Activated CD8-positive, alpha-beta T cell treated with anti-CD3 and anti-CD28 coated beads for 36 hours (primary cell): ENCODE data around the gene PTGS1. TPM values are rescaled to one million over a fixed set of nuclear protein-coding genes. Genes with fewer than 3 reads are reported as not detected.
"Not testable (repeated sequence)": the region's sequence is repeated elsewhere in the genome, so short reads cannot be mapped to it uniquely, and the experiment has no call there.

ENCODE experiments used
- ATAC-seq: fragments of 200-7000 bp; cut with Tn5 transposase; one replicate; pipeline ENCODE4 v1.10.0; 2021; ENCODE audit warnings: mild to moderate bottlenecking, moderate library complexity
- CTCF ChIA-PET: fragments of 350-600 bp; sonication (Branson Sonifier 250); formaldehyde crosslinking; loops from one replicate; lab custom pipeline; 2021; ENCODE audit warnings: antibody characterized with exemption; lab: Charles Lee
- POLR2A ChIA-PET: fragments of 350-600 bp; sonication (Branson Sonifier 250); formaldehyde crosslinking; loops from one replicate; lab custom pipeline; 2021; ENCODE audit warnings: antibody characterized with exemption; lab: Charles Lee
- DNase-seq: peaks from one replicate; pipeline ENCODE4 v3.0.0-alpha.2; 2020
- H3K27ac Mint-ChIP-seq: one replicate; pipeline ENCODE4 v1.8.0; 2021; ENCODE audit warnings: mild to moderate bottlenecking, mixed read lengths
- H3K27me3 Mint-ChIP-seq: one replicate; pipeline ENCODE4 v1.8.0; 2021; ENCODE audit warnings: mixed read lengths
- H3K36me3 Mint-ChIP-seq: one replicate; pipeline ENCODE4 v1.8.0; 2021; ENCODE audit warnings: low read depth, mixed read lengths
- H3K4me1 Mint-ChIP-seq: one replicate; pipeline ENCODE4 v1.8.0; 2021; ENCODE audit warnings: low read depth, mixed read lengths
- H3K4me3 Mint-ChIP-seq: one replicate; pipeline ENCODE4 v1.8.0; 2021; ENCODE audit warnings: mild to moderate bottlenecking, moderate library complexity, mixed read lengths
- H3K9me3 Mint-ChIP-seq: one replicate; pipeline ENCODE4 v1.8.0; 2021; ENCODE audit warnings: mixed read lengths
- intact Hi-C: fragments of 100-400 bp; cut with micrococcal nuclease; formaldehyde crosslinking; loops from one replicate; pipeline ENCODE4 v1.10.0; 2022
- total RNA-seq, 2 experiments: library from RNA; stranded (reverse); gene quantifications; one replicate each; pipeline ENCODE4 v1.2.3, GENCODE V29; 2021
- TF ChIP-seq, protein P1 (sequence below): fragments of 200-600 bp; IDR thresholded peaks from one replicate; pipeline ENCODE4 v1.8.0; 2022; ENCODE audit warnings: antibody characterized with exemption, mild to moderate bottlenecking

Gene PTGS1
- total RNA-seq, 2 experiments from 2014 or later = 0.23 TPM; not detected in 1

DNA sequence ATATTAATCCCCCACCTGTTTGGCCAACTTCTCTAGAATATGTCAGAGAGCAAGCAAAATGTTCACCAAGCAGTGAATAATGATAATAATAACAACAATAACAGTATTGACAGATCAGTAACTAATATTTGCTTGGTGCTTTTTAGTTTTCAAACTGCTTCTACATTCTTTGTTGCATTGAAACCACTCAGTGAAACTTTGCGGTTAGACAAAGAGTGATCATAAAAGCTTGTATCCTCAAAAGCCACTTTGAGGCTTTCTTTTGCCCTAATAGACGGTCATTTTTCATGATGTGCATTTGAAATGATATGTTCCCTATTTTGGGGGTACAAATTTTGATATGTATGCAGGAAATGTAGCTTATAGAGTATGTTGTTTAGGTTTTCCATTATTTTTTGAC, 43.6 kb upstream of the PTGS1 start:
- Mint-ChIP-seq H3K36me3 (peaks cover 45% of the 10 kb centered on the region), H3K27me3 (no peaks in the 10 kb centered on the region), H3K27ac (no peak overlapping the region), H3K9me3 (no peaks in the 10 kb centered on the region), H3K4me1 (peaks cover 7% of the 10 kb centered on the region), H3K4me3 (no peak overlapping the region)
- ChIA-PET POLR2A (interaction anchor here (0.9 kb wide), 1 partner anchor 11 kb away, joined by 3 read pairs; no protein-coding TSS in a partner anchor), CTCF (interaction anchor here (1.2 kb wide), 1 partner anchor 24 kb away, joined by 3 read pairs; no protein-coding TSS in a partner anchor)
- DNase-seq = no peak
- no peak for ATAC-seq
- intact Hi-C loops = no loop called here
- TF ChIP-seq, protein P1, sequence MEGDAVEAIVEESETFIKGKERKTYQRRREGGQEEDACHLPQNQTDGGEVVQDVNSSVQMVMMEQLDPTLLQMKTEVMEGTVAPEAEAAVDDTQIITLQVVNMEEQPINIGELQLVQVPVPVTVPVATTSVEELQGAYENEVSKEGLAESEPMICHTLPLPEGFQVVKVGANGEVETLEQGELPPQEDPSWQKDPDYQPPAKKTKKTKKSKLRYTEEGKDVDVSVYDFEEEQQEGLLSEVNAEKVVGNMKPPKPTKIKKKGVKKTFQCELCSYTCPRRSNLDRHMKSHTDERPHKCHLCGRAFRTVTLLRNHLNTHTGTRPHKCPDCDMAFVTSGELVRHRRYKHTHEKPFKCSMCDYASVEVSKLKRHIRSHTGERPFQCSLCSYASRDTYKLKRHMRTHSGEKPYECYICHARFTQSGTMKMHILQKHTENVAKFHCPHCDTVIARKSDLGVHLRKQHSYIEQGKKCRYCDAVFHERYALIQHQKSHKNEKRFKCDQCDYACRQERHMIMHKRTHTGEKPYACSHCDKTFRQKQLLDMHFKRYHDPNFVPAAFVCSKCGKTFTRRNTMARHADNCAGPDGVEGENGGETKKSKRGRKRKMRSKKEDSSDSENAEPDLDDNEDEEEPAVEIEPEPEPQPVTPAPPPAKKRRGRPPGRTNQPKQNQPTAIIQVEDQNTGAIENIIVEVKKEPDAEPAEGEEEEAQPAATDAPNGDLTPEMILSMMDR = no peak

DNA sequence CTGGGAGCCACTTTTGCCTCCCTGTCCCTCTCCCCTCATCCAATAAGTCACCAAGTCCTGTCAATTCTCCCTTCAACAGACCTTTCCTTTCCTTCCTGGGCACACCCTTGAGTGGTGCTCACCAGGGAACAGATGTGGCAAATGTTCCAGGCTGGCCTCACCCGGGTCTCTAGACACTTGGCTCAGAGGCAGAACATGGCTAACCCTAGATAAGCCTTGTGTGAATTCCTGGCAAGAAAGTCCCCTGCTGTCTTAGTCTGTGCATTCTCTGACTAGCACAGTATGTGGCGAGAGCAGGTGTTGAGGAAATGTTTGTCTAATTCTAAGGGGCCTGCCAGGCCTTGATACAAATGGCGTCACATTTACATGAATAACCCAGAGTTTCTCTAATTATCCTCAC, 41.2 kb upstream of the PTGS1 start:
- intact Hi-C loops = no loop called here
- H3K4me3 Mint-ChIP-seq = no peak overlapping the region
- TF ChIP-seq, protein P1 = no peak
- ChIA-PET CTCF (no interaction called here), POLR2A (interaction anchor here (0.7 kb wide), 1 partner anchor 8 kb away, joined by 3 read pairs; no protein-coding TSS in a partner anchor)
- H3K4me1 Mint-ChIP-seq = peaks cover 7% of the 10 kb centered on the region
- H3K9me3 Mint-ChIP-seq = no peaks in the 10 kb centered on the region
- DNase-seq = no peak
- H3K27me3 Mint-ChIP-seq = no peaks in the 10 kb centered on the region
- ATAC-seq = no peak
- H3K36me3 Mint-ChIP-seq = peaks cover 30% of the 10 kb centered on the region
- H3K27ac Mint-ChIP-seq = no peak overlapping the region

DNA sequence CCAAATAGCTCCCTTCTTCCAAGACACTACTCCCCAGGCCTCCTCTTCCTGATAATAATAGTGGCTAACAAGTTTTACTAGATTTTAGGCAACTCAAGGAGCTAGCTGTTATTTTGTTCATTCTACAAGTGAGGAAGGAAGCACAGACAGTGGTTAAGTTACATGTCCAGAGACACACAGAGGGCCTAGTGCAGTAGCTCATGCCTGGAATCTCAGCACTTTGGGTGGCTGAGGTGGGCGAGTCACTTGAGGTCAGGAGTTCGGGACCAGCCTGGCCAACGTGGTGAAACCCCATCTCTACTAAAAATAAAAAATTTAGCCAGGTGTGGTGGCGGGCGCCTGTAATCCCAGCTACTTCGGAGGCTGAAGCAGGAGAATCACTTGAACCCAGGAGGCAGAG, 40.4 kb upstream of the PTGS1 start:
- CTCF ChIA-PET, DNase-seq, ATAC-seq, H3K27me3 Mint-ChIP-seq, H3K4me1 Mint-ChIP-seq, H3K27ac Mint-ChIP-seq, H3K9me3 Mint-ChIP-seq, H3K4me3 Mint-ChIP-seq, POLR2A ChIA-PET, intact Hi-C loops: not testable (repeated sequence)
- peaks cover 27% of the 10 kb centered on the region for H3K36me3 Mint-ChIP-seq

DNA sequence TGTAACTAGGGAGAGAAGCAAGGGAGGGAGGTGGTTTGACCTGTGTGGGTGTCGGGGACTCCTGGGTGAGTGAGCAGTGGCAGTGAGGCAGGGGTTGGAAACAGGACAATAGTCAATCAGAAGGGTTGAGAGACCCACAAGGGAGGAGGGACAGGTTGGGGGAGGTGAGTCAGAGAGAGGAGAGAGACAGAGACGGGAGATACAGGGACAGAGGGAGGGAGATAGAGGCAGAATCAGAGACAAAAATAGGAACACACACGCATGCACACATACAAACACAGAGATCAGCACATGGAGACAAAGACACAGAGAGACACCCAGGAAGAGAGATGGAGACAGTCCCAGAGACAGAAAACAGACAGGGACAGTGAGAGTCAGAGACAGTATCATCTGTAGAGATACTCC, 39.3 kb upstream of the PTGS1 start:
- TF ChIP-seq, protein P1 = no peak
- ChIA-PET POLR2A (no interaction called here), CTCF (no interaction called here)
- DNase-seq = no peak
- intact Hi-C loops = no loop called here
- H3K36me3 Mint-ChIP-seq = peaks cover 23% of the 10 kb centered on the region
- H3K27me3 Mint-ChIP-seq = no peaks in the 10 kb centered on the region
- no peak overlapping the region for H3K27ac Mint-ChIP-seq
- H3K9me3 Mint-ChIP-seq = no peaks in the 10 kb centered on the region
- peaks cover 3% of the 10 kb centered on the region for H3K4me1 Mint-ChIP-seq
- ATAC-seq = no peak
- no peak overlapping the region for H3K4me3 Mint-ChIP-seq

DNA sequence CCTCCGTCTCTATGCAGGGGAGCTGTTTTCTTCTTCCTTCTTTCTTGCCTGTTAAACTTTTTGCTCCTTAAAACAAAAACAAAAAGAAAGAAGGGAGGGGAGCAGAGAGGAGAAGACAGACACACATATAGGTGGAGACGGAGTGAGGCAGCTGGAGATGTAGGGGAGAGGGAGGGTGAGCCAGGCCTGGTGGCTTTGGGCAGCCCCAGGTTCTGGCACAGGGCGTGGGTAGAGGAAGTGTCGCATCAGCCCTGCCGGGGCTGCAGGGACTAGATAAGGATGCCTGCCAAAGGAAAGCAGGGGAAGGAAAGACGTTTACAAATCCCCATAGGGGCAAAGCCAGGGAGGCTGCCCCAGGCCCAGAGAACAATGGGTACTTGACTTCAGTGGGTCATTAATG, 38.7 kb upstream of the PTGS1 start:
- Mint-ChIP-seq H3K27me3 (no peaks in the 10 kb centered on the region), H3K36me3 (peaks cover 18% of the 10 kb centered on the region), H3K27ac (no peak overlapping the region), H3K4me3 (no peak overlapping the region), H3K4me1 (peaks cover 3% of the 10 kb centered on the region), H3K9me3 (no peaks in the 10 kb centered on the region)
- TF ChIP-seq, protein P1 = no peak
- ATAC-seq (no peak), DNase-seq (no peak)
- ChIA-PET POLR2A (no interaction called here), CTCF (no interaction called here)
- intact Hi-C loops = no loop called here
